GM23248 (cell line): ENCODE data around the gene SLC7A9.
"Not testable (repeated sequence)": the region's sequence is repeated elsewhere in the genome, so short reads cannot be mapped to it uniquely, and the experiment has no call there.

Experiments
- EZH2 ChIP-seq: fragments of 200-600 bp; sonication (generic); IDR thresholded peaks from 2 replicates; pipeline ENCODE4 v1.6.1; 2018; ENCODE audit warnings: antibody characterized with exemption, mild to moderate bottlenecking; ENCODE audit not compliant: insufficient read depth, poor library complexity, severe bottlenecking
- EZH2phosphoT487 ChIP-seq: fragments of 200-600 bp; sonication (generic); IDR thresholded peaks from 2 replicates; pipeline ENCODE4 v1.6.1; 2018; ENCODE audit warnings: antibody characterized with exemption, moderate library complexity, mild to moderate bottlenecking, low read depth; ENCODE audit not compliant: insufficient read depth

GRCh38 chr19:32833388-32833787, 36.2 kb downstream of the SLC7A9 start:
- TF ChIP-seq EZH2, EZH2phosphoT487: not testable (repeated sequence)
